Activated B cell treated with CpG ODN at 0.5 μM for 24 hours (primary cell): ENCODE data around the gene SLC39A13. TPM values are rescaled to one million over a fixed set of nuclear protein-coding genes. Genes with fewer than 3 reads are reported as not detected.
A peak's percentile ranks its signal among the peaks of the same experiment; 100 is the strongest.

Experiments
- ATAC-seq: fragments of 200-7000 bp; cut with Tn5 transposase; one replicate; pipeline ENCODE4 v1.10.0; 2021; ENCODE audit warnings: low read depth, mild to moderate bottlenecking, moderate library complexity
- CTCF ChIA-PET: fragments of 350-600 bp; sonication (Branson Sonifier 250); formaldehyde crosslinking; loops from one replicate; lab custom pipeline; 2021; ENCODE audit warnings: antibody characterized with exemption; lab: Charles Lee
- POLR2A ChIA-PET: fragments of 350-600 bp; sonication (Branson Sonifier 250); formaldehyde crosslinking; loops from one replicate; lab custom pipeline; 2021; ENCODE audit warnings: antibody characterized with exemption; lab: Charles Lee
- DNase-seq: peaks from one replicate; pipeline ENCODE4 v3.0.0; 2022
- H3K27ac Mint-ChIP-seq: one replicate; pipeline ENCODE4 v1.8.0; 2020; ENCODE audit warnings: mixed read lengths
- H3K27me3 Mint-ChIP-seq: one replicate; pipeline ENCODE4 v1.8.0; 2021; ENCODE audit warnings: mixed read lengths
- H3K36me3 Mint-ChIP-seq: one replicate; pipeline ENCODE4 v1.8.0; 2021; ENCODE audit warnings: low read depth, mixed read lengths
- H3K4me1 Mint-ChIP-seq: one replicate; pipeline ENCODE4 v1.8.0; 2021; ENCODE audit warnings: mixed read lengths
- H3K4me3 Mint-ChIP-seq: one replicate; pipeline ENCODE4 v1.8.0; 2020; ENCODE audit warnings: mild to moderate bottlenecking, mixed read lengths
- H3K9me3 Mint-ChIP-seq: one replicate; pipeline ENCODE4 v1.8.0; 2020; ENCODE audit warnings: mixed read lengths
- intact Hi-C: fragments of 100-400 bp; cut with micrococcal nuclease; formaldehyde crosslinking; loops from one replicate; pipeline ENCODE4 v1.15.1; 2024
- total RNA-seq: library from RNA; stranded (reverse); gene quantifications from 2 replicates; pipeline ENCODE4 v1.2.3, GENCODE V29; 2022
- TF ChIP-seq, protein P1 (sequence below): fragments of 200-600 bp; IDR thresholded peaks from one replicate; pipeline ENCODE4 v1.8.0; 2022; ENCODE audit warnings: antibody characterized with exemption, mild to moderate bottlenecking

Gene SLC39A13
- total RNA-seq, 1 donor from 2014 or later = 27.5 TPM

DNA sequence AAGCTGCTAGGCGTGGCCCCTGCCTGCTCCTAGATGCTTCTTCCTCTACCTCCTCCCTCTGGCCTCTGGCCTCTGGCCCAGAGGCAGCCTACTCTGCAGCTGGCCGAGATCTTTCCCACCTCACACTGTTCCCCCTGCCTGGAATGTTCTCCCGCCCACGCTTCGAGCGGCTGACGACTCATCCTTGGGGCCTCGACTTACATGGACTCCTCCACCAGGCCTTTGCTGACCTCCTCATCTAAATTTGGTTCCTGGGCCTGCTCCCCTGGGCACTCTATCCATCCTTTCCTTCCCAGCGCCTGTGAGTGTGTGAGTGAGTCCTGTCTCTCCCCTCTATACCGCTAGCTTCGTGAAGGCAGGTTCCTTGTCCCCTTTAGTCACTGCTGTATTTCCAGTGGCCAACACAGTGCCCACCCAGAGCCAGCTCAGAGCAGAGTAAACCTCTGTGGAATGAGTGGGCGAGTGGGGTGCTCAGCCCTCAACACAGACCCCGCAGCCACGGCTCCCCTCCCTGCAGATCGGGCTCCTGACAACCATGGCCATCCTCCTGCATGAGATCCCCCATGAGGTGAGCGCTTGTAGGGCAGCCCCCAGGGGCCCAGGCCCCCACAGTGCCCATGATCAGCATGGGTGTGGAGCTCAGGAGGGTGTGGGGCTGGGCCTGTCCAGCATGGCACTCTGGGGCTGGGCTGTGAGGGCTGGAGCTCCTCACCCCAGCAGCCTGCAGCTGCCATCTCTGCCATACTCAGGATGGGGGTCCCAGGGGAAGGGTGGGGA, 5.7 kb downstream of the SLC39A13 start:
- H3K4me3 Mint-ChIP-seq = no peak overlapping the region
- ATAC-seq = no peak
- CTCF ChIA-PET = interaction anchor here (0.9 kb wide), 1 partner anchor 40 kb away, joined by 3 read pairs; no protein-coding TSS in a partner anchor
- no peaks in the 10 kb centered on the region for H3K9me3 Mint-ChIP-seq
- H3K4me1 Mint-ChIP-seq = peaks cover 4% of the 10 kb centered on the region
- intact Hi-C loops = no loop called here
- H3K27me3 Mint-ChIP-seq = no peaks in the 10 kb centered on the region
- no peak for DNase-seq
- H3K36me3 Mint-ChIP-seq = peaks cover 44% of the 10 kb centered on the region
- no peak overlapping the region for H3K27ac Mint-ChIP-seq
- POLR2A ChIA-PET = no interaction called here
- TF ChIP-seq, protein P1, sequence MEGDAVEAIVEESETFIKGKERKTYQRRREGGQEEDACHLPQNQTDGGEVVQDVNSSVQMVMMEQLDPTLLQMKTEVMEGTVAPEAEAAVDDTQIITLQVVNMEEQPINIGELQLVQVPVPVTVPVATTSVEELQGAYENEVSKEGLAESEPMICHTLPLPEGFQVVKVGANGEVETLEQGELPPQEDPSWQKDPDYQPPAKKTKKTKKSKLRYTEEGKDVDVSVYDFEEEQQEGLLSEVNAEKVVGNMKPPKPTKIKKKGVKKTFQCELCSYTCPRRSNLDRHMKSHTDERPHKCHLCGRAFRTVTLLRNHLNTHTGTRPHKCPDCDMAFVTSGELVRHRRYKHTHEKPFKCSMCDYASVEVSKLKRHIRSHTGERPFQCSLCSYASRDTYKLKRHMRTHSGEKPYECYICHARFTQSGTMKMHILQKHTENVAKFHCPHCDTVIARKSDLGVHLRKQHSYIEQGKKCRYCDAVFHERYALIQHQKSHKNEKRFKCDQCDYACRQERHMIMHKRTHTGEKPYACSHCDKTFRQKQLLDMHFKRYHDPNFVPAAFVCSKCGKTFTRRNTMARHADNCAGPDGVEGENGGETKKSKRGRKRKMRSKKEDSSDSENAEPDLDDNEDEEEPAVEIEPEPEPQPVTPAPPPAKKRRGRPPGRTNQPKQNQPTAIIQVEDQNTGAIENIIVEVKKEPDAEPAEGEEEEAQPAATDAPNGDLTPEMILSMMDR = no peak

DNA sequence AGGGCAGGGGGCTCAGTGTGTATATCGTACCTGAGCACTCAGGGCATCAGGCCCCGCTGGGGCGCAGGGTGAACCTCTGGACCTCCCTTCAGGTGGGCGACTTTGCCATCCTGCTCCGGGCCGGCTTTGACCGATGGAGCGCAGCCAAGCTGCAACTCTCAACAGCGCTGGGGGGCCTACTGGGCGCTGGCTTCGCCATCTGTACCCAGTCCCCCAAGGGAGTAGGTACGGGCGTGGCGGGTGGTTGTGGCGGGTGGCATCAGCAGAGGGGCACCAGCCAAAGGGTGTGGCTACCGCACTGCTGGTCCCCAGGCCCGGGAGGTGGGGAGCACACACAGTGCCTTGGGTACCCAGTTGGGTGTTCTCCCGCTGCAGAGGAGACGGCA, 6.3 kb downstream of the SLC39A13 start:
- no peaks in the 10 kb centered on the region for H3K4me1 Mint-ChIP-seq
- H3K36me3 Mint-ChIP-seq = peaks cover 47% of the 10 kb centered on the region
- intact Hi-C loops = no loop called here
- no peak for DNase-seq
- H3K27ac Mint-ChIP-seq = no peak overlapping the region
- H3K27me3 Mint-ChIP-seq = no peaks in the 10 kb centered on the region
- H3K9me3 Mint-ChIP-seq = no peaks in the 10 kb centered on the region
- H3K4me3 Mint-ChIP-seq = no peak overlapping the region
- ChIA-PET CTCF (no interaction called here), POLR2A (no interaction called here)
- no peak for ATAC-seq
- TF ChIP-seq, protein P1 = no peak

DNA sequence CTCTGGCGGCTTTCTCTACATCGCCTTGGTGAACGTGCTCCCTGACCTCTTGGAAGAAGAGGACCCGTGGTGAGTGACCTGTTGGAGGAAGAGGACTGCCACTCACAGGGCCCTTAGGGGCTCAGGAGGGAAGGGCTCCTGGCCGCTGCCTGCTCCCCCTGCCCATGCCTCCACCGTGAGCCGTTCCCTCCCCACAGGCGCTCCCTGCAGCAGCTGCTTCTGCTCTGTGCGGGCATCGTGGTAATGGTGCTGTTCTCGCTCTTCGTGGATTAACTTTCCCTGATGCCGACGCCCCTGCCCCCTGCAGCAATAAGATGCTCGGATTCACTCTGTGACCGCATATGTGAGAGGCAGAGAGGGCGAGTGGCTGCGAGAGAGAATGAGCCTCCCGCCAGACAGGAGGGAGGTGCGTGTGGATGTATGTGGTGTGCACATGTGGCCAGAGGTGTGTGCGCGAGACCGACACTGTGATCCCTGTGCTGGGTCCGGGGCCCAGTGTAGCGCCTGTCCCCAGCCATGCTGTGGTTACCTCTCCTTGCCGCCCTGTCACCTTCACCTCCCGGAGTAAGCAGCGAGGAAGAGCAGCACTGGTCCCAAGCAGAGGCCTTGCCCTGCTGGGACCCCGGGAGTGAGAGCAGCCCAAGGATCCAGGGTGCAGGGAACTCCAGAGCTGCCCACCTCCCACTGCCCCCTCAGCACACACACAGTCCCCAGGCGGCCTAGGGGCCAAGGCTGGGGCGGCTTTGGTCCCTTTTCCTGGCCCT, 6.9 kb downstream of the SLC39A13 start:
- ChIA-PET CTCF (no interaction called here), POLR2A (interaction anchor here (1.2 kb wide), 1 partner anchor 167 kb away, joined by 3 read pairs; the partner anchor contains the start of gene ACP2)
- TF ChIP-seq, protein P1 = no peak
- Mint-ChIP-seq H3K4me3 (no peak overlapping the region), H3K9me3 (no peaks in the 10 kb centered on the region), H3K4me1 (no peaks in the 10 kb centered on the region), H3K27ac (no peak overlapping the region), H3K27me3 (no peaks in the 10 kb centered on the region), H3K36me3 (peaks cover 53% of the 10 kb centered on the region)
- intact Hi-C loops = no loop called here
- no peak for DNase-seq
- no peak for ATAC-seq

DNA sequence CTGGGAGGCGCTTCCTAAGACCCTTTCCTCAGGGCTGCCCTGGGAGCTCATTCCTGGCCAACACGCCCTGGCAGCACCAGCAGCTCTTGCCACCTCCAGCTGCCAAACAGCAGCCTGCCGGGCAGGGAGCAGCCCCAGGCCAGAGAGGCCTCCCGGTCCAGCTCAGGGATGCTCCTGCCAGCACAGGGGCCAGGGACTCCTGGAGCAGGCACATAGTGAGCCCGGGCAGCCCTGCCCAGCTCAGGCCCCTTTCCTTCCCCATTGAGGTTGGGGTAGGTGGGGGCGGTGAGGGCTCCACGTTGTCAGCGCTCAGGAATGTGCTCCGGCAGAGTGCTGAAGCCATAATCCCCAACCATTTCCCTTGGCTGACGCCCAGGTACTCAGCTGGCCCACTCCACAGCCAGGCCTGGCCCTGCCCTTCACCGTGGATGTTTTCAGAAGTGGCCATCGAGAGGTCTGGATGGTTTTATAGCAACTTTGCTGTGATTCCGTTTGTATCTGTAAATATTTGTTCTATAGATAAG, 7.6 kb downstream of the SLC39A13 start:
- TF ChIP-seq, protein P1 = no peak
- Mint-ChIP-seq H3K27ac (no peak overlapping the region), H3K4me1 (no peaks in the 10 kb centered on the region), H3K9me3 (no peaks in the 10 kb centered on the region), H3K27me3 (no peaks in the 10 kb centered on the region), H3K4me3 (no peak overlapping the region), H3K36me3 (peaks cover 59% of the 10 kb centered on the region)
- DNase-seq (no peak), ATAC-seq (no peak)
- ChIA-PET POLR2A (interaction anchor here (1.2 kb wide), 1 partner anchor 167 kb away, joined by 3 read pairs; the partner anchor contains the start of gene ACP2), CTCF (no interaction called here)
- intact Hi-C loops = no loop called here

DNA sequence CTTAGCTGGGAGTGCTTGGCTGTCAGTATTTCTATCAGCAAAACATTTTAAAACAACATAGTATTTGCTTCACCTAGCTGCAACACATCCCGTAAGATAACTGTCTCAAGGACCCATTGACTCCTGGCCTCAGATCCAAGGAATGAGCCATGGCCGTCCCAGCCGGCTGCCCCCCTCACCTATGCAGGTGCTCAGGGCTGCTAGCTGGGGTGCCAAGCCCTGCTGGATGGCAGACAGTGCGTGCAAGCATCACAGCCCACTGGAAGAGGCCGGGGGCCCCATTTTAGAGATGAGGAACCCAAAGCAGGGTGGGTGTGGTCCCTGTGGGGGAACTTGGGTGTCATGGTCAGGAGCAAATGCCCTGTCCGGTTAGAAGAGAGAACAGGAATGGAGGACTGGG, 9.3 kb downstream of the SLC39A13 start:
- intact Hi-C loops = no loop called here
- no peak for ATAC-seq

More for the DNA sequence above, 9.3 kb downstream of the SLC39A13 start:
- ChIA-PET CTCF (no interaction called here), POLR2A (no interaction called here)
- Mint-ChIP-seq H3K36me3 (peaks cover 74% of the 10 kb centered on the region), H3K27ac (peak overlapping the region; percentile 25), H3K9me3 (no peaks in the 10 kb centered on the region), H3K27me3 (no peaks in the 10 kb centered on the region), H3K4me1 (no peaks in the 10 kb centered on the region), H3K4me3 (no peak overlapping the region)
- DNase-seq = no peak
- TF ChIP-seq, protein P1 = no peak
